T follicular helper cell (primary cell): ENCODE data around the gene AGFG2.
"Not testable (repeated sequence)": the region's sequence is repeated elsewhere in the genome, so short reads cannot be mapped to it uniquely, and the experiment has no call there.

ENCODE experiments used
- DNase-seq: peaks from one replicate; pipeline ENCODE4 v3.0.0-alpha.2; 2020; ENCODE audit warnings: low read depth

Gene AGFG2

DNA sequence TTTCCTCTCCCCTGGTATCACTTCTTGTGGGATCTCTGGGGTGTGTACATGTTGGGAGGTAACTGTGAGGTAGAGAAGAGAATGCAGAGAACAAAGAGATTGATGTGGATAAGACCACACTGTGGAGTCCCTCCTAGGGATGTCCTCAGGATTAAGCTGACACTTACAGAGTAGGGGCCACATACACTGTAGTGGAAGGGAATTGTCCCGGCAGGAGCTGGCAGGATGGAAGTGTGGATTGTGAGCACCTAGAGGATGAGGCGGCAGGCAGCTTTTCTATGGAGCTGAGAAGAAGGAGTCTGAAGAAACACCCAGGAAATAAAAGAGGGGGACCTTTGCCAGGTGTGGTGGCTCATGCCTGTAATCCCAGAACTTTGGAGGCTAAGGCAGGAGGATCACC, 13.5 kb downstream of the AGFG2 start:
- DNase-seq: no peak

DNA sequence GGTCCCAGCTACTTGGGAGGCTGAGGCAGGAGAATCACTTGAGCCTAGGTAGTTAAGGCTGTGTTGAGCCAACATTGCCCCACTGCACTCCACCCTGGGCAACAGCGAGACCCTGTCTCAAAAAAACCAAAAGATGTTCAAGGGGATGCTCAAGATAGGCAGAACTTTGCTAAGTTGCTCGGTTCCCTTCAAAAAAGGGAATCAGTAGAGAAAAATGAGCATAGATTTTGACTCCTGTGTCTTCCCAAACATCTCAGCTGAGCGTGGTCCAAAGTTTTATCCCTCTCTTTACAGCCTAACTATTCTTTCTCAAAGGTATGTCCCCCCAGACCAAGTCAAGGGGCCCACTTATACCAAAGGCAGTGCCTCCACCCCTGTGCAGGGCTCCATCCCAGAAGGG, 14.0 kb downstream of the AGFG2 start:
- no peak for DNase-seq

DNA sequence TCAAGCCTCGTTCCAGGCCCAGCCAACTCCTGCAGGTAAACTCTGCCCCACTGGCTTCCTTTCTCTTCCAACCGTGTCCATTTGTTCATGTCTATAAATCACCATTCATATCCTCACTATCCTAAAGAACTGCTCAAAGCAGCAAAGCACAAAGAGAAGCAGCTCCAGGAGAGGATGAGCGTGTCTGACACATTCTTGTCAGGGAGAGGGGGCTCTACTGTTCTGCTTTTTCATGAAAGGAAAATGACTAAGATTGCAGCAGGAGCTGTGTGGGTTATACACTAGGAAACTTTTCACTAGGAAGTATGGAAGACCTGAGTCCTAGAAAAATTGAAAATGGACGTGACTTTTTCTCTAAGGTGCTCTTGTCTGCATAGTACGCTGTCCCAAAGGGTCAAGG, 16.7 kb downstream of the AGFG2 start:
- no peak for DNase-seq

DNA sequence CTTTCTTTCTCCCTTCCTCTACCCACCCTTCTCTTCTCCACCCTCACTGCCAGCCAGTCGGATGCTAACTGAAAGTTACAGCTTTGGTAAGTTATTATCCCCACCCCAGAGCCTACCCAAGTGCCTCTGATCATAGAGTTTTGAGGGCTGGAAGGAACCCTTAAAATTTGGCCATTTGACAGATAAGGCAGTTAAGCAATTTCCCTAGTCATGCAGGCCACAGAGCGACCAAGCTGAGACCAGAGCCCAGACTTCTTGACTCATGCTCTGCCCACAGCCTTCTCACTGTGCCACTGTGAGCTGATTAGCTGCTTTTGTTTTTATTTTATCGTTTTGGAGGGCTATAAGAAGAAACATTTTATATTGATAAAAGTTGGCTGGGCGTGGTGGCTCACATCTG, 17.5 kb downstream of the AGFG2 start:
- no peak for DNase-seq

DNA sequence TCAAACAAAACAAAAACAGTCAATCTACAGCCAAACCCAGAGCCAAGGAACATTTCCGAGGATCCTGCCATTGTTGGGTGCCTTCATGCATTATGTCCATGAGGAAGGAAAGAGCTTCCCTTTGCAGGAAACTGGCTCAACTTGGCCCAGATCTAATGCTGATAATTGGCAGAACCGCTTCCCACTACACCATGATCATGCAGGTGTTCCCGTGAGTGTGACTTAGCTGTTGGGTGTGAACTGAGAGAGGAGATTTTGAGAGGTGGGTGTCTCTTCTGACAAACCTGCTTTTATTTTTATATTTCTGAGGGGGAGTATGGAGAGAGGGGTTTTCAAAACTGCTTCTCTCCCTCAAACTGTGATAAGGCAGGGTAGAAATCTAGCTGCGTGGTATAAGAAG, 20.1 kb downstream of the AGFG2 start:
- DNase-seq: no peak

DNA sequence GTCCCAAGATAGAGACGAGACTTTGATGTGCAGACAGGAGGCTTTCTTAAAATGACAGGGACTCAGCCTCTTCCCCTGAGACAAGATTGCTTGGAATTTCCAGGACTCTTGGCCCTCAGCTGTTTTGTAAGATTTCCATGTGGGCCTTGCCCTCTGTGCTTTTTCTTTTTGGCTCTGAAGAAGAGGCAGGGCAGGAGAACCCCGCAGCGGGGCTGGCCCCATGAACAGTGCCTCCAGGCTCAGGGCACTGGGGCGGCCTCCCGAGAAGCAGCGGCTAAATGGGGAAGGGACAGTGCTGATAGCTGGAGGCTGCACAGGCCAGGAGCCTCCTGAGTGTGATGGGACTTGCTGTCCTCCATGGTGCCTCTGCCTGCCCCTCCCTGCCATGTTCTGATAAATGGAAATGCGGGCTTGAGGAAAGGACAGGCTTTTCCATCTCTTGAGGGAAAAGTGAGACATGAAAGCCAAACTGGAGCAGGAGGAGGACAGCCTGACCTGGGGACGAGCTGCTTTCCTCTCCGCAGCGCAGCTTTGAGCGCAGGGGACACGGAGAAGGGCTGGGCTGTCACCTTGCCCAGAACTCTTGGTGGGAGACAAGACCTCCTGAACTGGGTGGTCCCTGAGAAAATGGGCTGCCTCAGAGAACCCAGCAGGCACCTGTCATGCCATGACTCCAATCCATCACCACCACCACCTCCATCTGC, 22.6 kb downstream of the AGFG2 start:
- DNase-seq: no peak

DNA sequence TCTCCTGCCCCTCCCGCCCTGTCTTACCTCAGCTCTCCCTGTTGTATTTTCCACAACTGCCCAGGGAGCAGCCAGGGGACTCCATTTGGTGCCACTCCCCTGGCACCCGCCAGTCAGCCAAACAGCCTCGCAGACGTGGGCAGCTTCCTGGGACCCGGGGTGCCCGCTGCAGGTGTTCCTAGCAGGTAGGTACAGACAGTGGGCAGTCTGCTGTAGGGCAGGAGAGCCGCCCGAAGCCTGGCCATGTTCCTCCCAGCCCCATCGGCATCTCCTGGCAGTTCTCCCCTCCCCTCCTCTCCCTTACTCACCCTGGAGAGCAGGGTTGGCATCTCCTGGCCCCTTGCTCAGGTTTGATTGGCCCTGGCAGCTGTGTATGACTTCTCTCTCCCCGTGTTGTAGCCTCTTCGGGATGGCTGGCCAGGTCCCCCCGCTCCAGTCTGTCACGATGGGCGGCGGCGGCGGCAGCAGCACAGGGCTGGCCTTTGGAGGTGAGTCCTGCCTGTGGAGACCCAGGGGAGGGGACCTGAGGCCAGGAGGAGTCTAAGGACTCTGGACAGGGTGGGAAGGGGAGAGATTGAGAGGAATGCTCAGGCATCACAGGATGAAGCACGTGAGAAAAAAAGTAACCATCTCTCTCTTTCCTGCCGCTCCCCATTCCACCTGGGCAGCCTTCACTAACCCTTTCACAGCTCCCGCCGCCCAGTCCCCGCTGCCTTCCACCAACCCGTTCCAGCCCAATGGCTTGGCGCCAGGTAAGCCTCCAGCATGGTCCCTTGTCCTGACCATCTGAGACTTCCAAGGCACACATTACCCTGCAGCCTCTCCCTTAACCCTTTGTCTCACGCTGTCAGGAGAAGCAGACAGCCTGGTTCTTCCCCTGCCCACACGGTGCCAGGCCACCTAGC, 23.4 kb downstream of the AGFG2 start:
- no peak for DNase-seq

DNA sequence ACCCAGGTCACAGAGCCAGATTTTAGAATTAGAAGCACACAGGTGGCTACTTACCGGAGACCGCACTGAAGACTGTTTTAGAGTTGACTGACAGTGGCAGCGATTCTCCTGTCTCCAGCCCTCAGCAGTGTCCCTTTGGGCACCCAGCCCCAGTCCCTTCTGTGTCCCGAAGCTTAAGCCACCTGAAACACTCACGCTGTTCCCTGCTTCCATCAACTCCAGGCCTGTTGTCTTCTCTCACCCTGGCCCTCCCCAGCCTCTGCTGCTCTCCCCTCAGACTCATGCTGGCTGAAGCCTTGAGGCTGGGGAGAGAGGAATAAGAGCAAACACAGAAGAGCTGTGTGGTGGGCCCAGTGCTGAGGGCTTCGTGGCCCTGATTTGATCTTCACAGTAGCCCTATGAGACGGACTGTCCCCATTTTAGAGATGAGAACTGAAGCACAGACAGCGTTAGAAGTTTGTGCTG, 24.1 kb downstream of the AGFG2 start:
- no peak for DNase-seq

DNA sequence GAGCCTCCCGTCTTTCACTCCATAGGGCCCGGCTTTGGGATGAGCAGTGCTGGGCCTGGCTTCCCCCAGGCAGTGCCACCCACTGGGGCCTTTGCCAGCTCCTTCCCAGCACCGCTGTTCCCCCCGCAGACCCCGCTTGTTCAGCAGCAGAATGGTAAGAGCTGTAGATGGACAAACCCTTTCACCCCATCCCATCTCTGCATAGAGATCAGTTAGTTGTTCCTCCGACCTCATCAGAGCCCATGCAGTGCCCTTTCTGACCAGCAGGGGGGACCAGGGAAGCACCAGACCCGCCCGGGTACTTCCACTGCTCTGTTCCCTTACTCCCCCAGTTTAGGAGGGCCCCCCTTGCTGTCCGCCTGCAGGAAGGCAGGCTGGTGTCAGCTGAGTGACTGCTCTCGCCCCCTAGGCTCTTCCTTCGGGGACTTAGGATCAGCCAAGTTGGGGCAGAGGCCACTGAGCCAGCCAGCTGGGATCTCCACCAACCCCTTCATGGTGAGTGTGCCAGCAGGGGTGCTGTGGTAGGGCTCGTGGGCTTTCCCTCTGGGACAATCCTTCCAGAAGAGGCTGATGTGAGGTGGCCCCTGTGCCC, 24.9 kb downstream of the AGFG2 start:
- peak; percentile 73 for DNase-seq

DNA sequence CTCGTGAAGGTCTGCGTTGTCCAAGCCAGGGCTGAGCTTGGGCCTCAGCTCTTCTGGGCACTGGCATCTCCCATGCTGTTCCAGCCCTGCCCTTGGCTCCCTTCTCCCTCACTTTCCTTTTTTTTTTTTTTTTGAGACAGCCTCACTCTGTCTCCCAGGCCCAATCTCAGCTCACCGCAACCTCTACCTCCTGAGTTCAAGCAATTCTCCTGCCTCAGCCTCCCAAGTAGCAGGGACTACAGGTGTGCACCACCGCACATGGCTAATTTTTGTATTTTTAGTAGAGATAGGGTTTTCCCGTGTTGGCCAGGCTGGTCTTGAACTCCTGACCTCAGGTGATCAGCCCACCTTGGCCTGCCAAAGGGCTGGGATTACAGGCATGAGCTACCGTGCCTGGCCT, 25.4 kb downstream of the AGFG2 start:
- not testable (repeated sequence) for DNase-seq

DNA sequence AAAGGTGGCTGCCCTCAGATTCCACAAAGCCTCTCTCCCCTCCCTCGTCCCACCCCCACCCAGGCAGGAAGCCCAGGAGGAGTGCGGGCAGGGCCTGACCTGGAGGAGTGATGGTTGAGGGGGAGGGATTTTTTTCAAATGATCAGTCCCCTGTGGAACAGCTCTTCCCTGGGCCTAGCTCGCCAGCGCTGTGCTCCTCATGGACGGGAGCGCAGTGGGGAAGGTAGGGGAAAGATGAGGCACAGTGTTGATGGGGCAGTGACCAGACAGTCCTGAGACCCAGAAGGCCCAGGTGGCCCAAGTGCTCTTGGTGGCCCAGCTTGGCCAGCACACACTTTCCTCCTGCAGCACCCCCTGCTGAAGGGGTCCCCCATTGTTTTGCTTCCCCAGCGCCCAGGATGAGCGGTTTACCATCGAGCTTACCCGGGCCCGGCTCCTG, 26.1 kb downstream of the AGFG2 start:
- no peak for DNase-seq

DNA sequence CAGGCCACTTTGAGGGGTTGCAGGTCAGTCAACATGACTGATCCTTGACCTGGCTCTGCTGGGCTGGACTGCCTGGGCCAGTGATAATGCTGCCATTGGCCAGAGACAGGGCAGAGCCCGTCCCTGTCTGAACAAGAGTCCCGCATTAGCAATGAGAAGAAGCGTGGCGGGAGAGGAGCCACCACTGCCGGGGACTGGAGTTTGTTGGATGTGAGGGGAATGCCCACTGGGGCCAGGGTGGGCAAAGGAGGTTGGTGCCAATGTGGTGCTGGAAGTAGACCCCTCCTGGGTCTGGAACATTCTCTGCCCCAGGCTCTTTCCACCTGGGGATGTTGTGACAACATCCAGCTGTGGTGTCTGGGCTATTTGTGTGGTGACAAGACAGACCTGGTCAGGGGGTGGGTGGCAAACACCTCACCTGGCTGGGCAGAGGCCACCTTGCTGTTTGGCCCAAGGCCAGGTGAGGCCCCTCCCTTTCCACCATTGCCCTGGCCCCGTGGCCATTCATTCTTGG, 27.1 kb downstream of the AGFG2 start:
- DNase-seq: no peak

DNA sequence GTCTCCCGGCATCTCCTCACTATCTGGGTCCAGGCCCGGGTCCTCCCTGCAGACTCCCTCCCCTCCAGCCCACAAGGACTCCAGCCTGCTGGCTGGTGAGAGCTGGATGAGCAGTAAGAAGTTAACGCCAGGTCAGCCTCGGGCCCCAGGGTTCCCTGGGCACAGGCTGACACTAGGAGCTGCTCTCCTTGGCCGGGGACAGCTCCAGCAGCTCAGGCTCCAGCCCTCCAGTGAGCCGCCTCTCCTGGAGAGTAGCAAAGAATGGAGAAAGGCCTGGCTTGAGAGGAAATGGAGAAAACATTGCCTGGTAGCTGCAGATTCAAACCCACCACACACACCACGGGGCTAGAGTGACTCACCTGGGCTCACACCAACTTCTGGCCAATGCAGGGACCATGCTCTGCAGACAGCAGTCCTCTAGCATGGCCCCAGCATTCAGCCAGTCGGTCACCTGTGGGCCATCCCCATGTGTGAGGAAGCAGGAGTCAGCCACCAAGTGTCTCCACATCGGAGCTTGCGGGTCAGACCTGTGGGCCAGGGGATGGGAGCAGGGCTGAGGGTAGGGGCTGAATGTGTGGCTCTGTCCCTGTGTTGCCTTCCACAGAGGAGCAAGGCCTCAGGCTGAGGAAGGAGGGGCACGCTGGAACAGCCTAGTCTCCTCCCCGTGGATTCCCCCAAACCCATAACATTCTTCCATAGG, 28.2 kb downstream of the AGFG2 start:
- DNase-seq: no peak

DNA sequence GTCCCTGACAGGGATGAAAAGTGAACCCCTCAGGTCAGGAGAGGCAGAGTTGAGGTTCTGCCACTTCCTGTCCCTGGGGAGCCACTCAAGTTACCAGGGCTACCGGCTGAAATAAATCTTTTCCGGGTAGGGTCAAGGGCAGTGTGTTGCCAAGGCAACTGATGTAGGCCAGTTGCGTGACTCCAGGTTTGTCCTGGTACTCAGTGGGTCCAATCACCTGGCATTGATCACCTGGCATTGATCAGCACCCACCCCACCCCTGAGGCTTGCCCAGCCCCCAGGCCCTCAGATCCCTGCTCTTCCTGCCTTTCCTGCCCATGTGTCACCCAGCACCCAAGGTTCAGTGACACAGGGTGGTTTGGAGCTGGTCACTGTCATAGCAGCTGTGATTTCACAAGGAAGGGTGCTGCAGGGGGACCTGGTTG, 28.8 kb downstream of the AGFG2 start:
- DNase-seq: no peak

DNA sequence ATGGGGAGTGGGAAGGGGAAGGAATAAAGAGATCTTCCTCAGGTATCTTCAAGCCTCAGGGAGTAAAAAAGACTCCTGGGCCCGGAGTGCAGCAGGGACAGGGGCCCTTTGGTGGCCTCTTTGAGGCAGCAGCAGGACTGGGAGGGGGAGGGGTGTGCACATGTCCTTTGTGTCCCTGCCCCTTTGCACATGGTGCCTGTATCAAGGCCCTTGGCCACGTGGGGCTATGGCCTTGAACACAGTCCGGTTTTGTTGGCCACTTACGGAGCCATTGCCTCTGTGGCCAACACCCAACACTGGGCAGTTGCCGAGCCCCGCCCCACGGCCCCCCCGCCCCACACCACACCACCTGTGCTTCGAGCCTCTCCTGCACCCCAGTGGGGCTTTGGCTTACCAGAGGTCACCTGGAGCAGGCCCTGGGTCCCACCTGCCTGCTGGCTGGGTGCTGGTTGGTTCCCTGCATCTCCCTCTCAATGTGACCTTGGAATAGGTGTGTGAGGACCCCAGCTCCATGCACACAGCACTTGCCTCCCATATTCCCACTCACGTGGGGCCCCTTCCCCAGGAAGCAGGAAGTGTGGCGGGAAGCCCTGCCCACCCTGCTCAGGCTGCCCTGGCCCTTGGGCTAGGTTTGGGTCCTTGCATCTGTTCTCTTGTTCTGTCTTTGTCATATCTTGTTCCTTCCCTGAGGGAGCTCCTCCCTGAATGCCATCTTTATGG, 29.3 kb downstream of the AGFG2 start:
- no peak for DNase-seq

DNA sequence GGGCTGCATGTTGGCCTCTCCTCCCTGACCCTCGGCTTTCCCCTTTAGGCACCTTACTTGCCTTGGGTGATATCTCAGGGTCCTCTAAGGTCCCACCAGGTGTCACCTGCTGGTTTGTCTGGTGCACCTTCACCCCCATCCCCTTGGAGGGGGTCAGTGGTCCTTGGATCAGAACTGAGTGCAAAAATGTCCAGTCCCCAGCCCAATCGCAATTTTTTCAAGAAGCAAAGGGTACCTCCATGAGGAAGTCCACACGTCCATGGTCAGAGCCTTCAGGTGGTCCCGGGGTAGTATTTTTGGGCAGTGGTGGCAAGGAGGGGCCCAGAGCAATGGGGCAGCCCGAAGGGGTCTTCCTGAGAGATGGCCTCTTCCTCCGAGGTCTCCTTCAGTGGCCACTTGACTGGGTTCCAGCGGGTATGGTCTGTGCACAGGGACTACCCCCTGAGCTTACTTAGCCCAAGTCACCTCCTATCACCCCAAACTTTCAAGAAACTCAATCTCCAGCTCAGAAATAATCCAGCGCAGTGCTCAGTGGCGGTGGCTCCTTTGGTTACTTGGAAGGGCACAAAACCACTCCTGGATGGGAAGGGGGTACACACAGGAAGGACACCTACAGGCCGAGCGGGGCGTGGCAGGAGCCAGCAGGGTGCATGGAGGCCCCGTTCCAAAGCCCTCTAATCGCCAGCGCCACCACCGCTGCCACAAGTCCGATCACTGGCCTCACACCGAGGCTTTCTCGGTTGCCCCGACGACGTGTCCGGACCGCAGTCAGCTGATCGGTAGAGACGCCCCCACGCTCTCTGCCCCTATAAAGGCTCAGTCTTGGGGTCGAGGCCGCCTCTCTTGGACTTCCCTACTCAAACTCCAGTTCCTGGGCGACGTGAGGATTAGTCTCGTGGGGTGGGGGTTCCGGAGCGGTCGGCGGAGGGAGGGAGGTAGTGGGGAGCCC, 30.2 kb downstream of the AGFG2 start:
- peak; percentile 33 for DNase-seq

DNA sequence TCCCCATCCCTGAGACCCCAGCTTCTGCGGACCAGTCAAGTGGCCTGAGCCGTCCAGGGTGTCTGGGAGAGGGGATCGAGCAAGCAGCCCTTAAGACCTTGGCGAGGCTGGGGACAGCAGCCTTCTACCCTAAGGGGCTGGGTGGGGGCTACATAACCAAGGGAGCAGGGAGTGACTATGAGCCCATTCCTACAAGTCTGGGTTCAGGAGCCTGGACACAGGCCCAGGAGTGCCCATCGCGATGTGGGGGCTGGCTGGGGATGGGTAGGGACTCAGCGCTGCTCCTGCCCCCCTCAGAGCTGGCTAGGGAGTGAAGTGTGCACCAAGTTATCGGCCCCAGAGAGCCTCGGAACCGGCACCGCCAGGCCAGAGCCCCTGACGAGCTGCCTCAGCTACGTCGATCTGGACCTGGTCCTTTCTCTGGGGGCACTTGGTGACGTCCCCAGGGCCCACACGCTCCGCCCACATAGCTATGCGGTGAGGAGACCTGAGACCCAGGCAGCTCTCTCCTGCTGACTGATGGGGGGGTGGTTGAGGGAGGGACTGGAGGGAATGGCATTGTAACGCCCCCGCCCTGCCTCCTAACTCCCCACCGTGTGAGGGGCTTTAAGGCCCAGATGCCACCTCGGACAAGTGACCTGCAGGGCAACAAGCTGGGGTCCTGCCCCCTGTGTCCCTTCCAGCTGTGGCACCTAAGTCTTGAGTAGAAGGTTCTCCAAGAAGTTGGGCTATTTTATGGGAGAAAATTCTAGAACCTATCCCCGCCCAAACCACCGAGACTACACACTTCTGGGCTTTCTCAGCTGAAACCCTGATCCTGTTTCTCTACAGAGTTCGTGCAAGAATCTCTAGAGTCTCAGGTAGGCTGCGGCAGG, 32.2 kb downstream of the AGFG2 start:
- no peak for DNase-seq

DNA sequence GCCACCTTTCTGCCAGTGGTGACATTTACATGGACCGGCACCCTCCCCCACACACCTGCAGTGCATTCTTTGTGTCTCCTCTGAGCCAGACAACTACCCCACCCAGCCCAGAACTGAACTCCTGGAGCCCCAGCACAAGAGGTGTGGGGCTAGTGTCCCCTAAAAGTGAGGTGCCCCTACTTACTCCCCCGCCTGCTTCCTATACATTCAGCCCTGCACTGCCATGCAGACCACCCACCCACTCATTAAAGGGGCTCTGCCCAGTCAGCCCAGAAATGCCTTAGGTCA, 32.8 kb downstream of the AGFG2 start:
- no peak for DNase-seq

DNA sequence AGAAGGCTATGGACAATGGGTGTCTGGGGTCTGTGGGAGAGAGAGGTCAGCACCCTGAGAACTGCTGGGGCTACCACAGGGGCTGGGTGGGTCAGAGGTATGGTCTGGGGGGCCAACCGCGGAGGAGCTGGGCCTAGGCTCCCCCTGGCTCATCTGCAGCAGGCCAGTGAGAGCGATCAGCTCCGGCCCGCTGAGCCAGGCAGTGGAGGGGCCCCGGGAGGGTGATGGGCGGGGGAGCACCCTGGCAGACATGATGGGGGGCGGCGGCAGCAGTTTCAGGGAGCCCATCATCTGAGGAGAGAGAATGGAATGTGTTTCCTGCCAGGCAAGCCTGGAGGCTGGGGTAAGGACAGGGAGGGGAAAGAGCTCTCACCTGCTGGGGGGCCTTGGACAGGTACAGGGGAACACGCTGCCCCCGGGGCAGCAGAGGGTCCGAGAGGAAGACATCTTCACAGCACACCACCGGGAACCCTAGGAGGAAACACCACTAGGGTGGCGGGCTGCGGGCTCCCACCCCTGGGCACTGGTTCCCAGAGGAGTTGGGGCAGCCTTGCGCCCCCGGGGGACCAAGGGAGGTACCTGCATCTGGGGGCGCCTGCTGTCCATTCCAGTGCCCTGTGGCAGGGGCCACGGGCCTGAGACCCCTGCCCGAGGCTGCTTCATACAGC, 33.4 kb downstream of the AGFG2 start:
- no peak for DNase-seq
